SK-N-MC (cell line): Measurements from ENCODE around the gene ABLIM3.

Source experiments
- EZH2 ChIP-seq: fragments of 200-600 bp; sonication (generic); IDR thresholded peaks from one replicate; pipeline ENCODE4 v1.6.1; 2017; ENCODE audit warnings: antibody characterized with exemption
- FOXP2 ChIP-seq: optimal IDR thresholded peaks from 2 replicates; pipeline ENCODE3; 2011; ENCODE audit warnings: mild to moderate bottlenecking, moderate library complexity; ENCODE audit not compliant: insufficient read depth; ENCODE audit errors: extremely low read length, control extremely low read depth
- POLR2AphosphoS5 ChIP-seq: IDR thresholded peaks from 2 replicates; pipeline ENCODE4 v1.6.1; 2012; ENCODE audit warnings: mild to moderate bottlenecking, low read depth, low read length, borderline replicate concordance

DNA sequence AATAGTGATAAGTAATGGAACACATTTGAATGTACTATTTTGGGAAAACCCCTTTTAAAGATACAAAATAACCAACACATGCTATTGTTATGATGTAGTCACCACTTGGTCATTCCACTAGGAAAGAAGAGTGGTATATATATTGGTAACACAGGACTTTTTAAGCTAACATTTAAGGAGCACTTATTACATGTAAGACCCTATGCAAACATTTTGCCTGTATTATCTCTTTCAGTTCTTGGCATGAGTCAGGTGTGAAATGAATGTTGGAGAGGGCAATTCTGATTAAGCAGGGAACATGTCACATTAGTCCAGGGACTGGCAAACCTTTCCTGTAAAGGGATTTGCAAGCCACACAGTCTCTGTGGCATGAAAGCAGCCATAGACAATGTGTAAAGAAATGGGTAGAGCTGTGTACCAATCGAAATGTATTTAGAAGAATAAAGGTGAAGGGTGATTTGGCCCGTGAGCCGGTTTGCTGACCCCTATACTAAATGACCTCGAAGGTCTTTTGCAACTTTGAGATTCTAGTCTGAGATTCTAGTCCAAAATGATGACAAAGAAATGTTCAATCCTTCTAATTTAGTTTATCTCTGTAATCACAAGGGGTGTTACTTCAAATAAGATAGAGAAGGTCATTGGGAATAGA lies 15.3 kb downstream of the ABLIM3 start:
- TF ChIP-seq FOXP2 = no peak
- no peak for TF ChIP-seq POLR2AphosphoS5
- no peak for TF ChIP-seq EZH2
